SK-N-SH treated with all-trans-retinoic acid at 6 μM for 48 hours (cell line): ENCODE measurements around the gene TGFBRAP1.

Experiments used
- ARNTL ChIP-seq: fragments of 450-650 bp; formaldehyde crosslinking; IDR thresholded peaks from 2 replicates; pipeline ENCODE4 v1.5.0; 2020; ENCODE audit warnings: low read depth, mild to moderate bottlenecking, moderate library complexity, borderline replicate concordance
- PPARA ChIP-seq: fragments of 250-450 bp; sonication (Bioruptor Pico); IDR thresholded peaks from 2 replicates; pipeline ENCODE4 v1.5.0; 2020; ENCODE audit warnings: mild to moderate bottlenecking, borderline replicate concordance
- SNAI2 ChIP-seq: fragments of 250-450 bp; sonication (Bioruptor Pico); IDR thresholded peaks from 2 replicates; pipeline ENCODE4 v1.5.0; 2020; ENCODE audit warnings: mild to moderate bottlenecking, moderate library complexity
- ZC3H10 ChIP-seq: fragments of 250-450 bp; sonication (Bioruptor Pico); IDR thresholded peaks from 2 replicates; pipeline ENCODE4 v1.5.1; 2021; ENCODE audit warnings: mild to moderate bottlenecking, moderate library complexity
- ZFP3 ChIP-seq: fragments of 250-450 bp; sonication (Bioruptor Pico); IDR thresholded peaks from 2 replicates; pipeline ENCODE4 v1.5.0; 2020; ENCODE audit warnings: mild to moderate bottlenecking, moderate library complexity
- ZFP30 ChIP-seq: fragments of 450-650 bp; formaldehyde crosslinking; IDR thresholded peaks from 2 replicates; pipeline ENCODE4 v1.5.0; 2022; ENCODE audit warnings: mild to moderate bottlenecking, moderate library complexity
- ZNF565 ChIP-seq: fragments of 450-650 bp; formaldehyde crosslinking; conservative IDR thresholded peaks from 2 replicates; pipeline ENCODE4 v1.5.0; 2020; ENCODE audit warnings: low read depth, mild to moderate bottlenecking, moderate library complexity
- ZNF70 ChIP-seq: fragments of 450-650 bp; formaldehyde crosslinking; IDR thresholded peaks from 2 replicates; pipeline ENCODE4 v1.5.0; 2020; ENCODE audit warnings: mild to moderate bottlenecking, moderate library complexity
- TF ChIP-seq, protein P1 (sequence below): fragments of 250-450 bp; sonication (Bioruptor Pico); IDR thresholded peaks from 2 replicates; pipeline ENCODE4 v1.8.0; 2020; ENCODE audit warnings: mild to moderate bottlenecking, moderate library complexity, borderline replicate concordance

DNA sequence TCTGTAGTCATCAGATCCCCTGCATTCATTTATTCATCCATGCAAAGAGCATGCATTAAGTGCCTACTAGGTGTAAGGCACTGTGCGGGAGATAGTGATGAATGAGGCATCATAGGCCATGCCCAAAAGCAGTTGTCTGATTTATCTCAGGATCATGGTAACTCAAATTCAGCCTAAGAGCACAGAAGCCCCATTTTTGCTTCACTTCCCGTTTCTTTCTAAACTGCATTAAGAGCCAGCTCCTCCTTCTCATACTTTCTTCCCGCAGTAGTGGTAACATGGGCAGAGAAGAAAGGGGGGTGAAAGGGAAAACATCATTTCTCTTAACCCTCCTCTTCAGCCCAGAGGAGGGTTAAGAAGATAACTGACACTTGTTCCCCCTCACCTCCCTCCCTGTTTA, 85.1 kb downstream of the TGFBRAP1 start:
- TF ChIP-seq ZFP30 (no peak), ZNF70 (no peak), ARNTL (no peak), PPARA (no peak), SNAI2 (CRISPR knock-in tag) (no peak), ZC3H10 (CRISPR knock-in tag) (no peak), ZNF565 (no peak), ZFP3 (CRISPR knock-in tag) (no peak)
- TF ChIP-seq, protein P1, sequence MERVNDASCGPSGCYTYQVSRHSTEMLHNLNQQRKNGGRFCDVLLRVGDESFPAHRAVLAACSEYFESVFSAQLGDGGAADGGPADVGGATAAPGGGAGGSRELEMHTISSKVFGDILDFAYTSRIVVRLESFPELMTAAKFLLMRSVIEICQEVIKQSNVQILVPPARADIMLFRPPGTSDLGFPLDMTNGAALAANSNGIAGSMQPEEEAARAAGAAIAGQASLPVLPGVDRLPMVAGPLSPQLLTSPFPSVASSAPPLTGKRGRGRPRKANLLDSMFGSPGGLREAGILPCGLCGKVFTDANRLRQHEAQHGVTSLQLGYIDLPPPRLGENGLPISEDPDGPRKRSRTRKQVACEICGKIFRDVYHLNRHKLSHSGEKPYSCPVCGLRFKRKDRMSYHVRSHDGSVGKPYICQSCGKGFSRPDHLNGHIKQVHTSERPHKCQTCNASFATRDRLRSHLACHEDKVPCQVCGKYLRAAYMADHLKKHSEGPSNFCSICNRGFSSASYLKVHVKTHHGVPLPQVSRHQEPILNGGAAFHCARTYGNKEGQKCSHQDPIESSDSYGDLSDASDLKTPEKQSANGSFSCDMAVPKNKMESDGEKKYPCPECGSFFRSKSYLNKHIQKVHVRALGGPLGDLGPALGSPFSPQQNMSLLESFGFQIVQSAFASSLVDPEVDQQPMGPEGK (CRISPR knock-in tag): no peak
